ENCODE results near the gene STK39. TPM values are rescaled to one million over a fixed set of nuclear protein-coding genes. Genes with fewer than 3 reads are reported as not detected.

Gene STK39
- total RNA-seq, 6 experiments from 2014 or later = 0.29 to 1.2 (median 0.60) TPM

GRCh38 chr2:168147830-168148794, 99.3 kb downstream of the STK39 start:
- intact Hi-C loops (cut with DNase I) = no loop called here
- Histone ChIP-seq H3K4me1 (peaks cover 0 to 10% (median 0%) of the 10 kb centered on the region in 4 donors), H3K36me3 (no peaks in the 10 kb centered on the region), H3K27ac (no peak overlapping the region), H3K4me3 (no peak overlapping the region), H3K27me3 (no peaks in the 10 kb centered on the region), H3K9me3 (no peaks in the 10 kb centered on the region)
- 66% methylated on average over 5 of the region's 8 CpGs for WGBS (ENCODE audit: insufficient coverage, low coverage, low lambda C conversion rate, missing lambda C conversion rate)
- TF ChIP-seq CTCF (IDR thresholded peaks at IDR 0.05) = no peak
- no peak for TF ChIP-seq POLR2A (IDR thresholded peaks at IDR 0.05)
- DNase-seq (no peak), ATAC-seq (no peak)

- H3K36me3 ChIP-seq = no peaks in the 10 kb centered on the region
- no peaks in the 10 kb centered on the region for H3K9me3 ChIP-seq
- no peaks in the 10 kb centered on the region for H3K27me3 ChIP-seq
- H3K4me1 ChIP-seq = peaks cover 0 to 10% (median 0%) of the 10 kb centered on the region in 4 donors
- H3K27ac ChIP-seq = no peak overlapping the region
- H3K4me3 ChIP-seq = no peak overlapping the region
- intact Hi-C loops (cut with DNase I) = no loop called here
- DNase-seq (no peak), ATAC-seq (peak in 1 of 4 donors; percentile 73)
- no peak for TF ChIP-seq POLR2A (IDR thresholded peaks at IDR 0.05)
- no peak for TF ChIP-seq CTCF (IDR thresholded peaks at IDR 0.05)
- 57% methylated on average over 9 of the region's 9 CpGs for WGBS (ENCODE audit: insufficient coverage, low coverage, low lambda C conversion rate, missing lambda C conversion rate)
These were observed 100.2 kb downstream of the STK39 start for GRCh38 chr2:168146892-168147810.

- TF ChIP-seq POLR2A (IDR thresholded peaks at IDR 0.05) = no peak
- TF ChIP-seq CTCF (IDR thresholded peaks at IDR 0.05) = no peak
- Histone ChIP-seq H3K4me1 (peaks cover 0 to 10% (median 0%) of the 10 kb centered on the region in 4 donors), H3K9me3 (no peaks in the 10 kb centered on the region), H3K27ac (no peak overlapping the region), H3K36me3 (no peaks in the 10 kb centered on the region), H3K27me3 (no peaks in the 10 kb centered on the region), H3K4me3 (no peak overlapping the region)
- ATAC-seq (no peak), DNase-seq (no peak)
- 80% methylated on average over 3 of the region's 3 CpGs for WGBS (ENCODE audit: insufficient coverage, low coverage, low lambda C conversion rate, missing lambda C conversion rate)
- intact Hi-C loops (cut with DNase I) = no loop called here
These were observed 101.7 kb downstream of the STK39 start for GRCh38 chr2:168145426-168146310.

GRCh38 chr2:168145011-168145410, 102.4 kb downstream of the STK39 start:
- Histone ChIP-seq H3K4me3 (no peak overlapping the region), H3K27me3 (no peaks in the 10 kb centered on the region), H3K36me3 (no peaks in the 10 kb centered on the region), H3K9me3 (no peaks in the 10 kb centered on the region), H3K27ac (no peak overlapping the region), H3K4me1 (peaks cover 0 to 9% (median 0%) of the 10 kb centered on the region in 4 donors)
- intact Hi-C loops (cut with DNase I) = no loop called here
- no peak for DNase-seq
- ATAC-seq = no peak
- WGBS (ENCODE audit: insufficient coverage, low coverage, low lambda C conversion rate, missing lambda C conversion rate) = 43% methylated on average over 1 of the region's 2 CpGs
- no peak for TF ChIP-seq POLR2A (IDR thresholded peaks at IDR 0.05)
- TF ChIP-seq CTCF (IDR thresholded peaks at IDR 0.05) = no peak

All from right lobe of liver (tissue), 6 donors.